Measurements from ENCODE around the gene KCNIP3.
"Not testable (repeated sequence)": the region's sequence is repeated elsewhere in the genome, so short reads cannot be mapped to it uniquely, and the experiment has no call there.

GRCh38 chr2:95429748-95430467, 132.8 kb downstream of the KCNIP3 start:
- not testable (repeated sequence) for TF ChIP-seq FOXM1 (IDR thresholded peaks at IDR 0.05; ENCODE audit: borderline replicate concordance); ARNT (IDR thresholded peaks at IDR 0.05); SP1 (IDR thresholded peaks at IDR 0.05); LEF1 (IDR thresholded peaks at IDR 0.05; ENCODE audit: borderline replicate concordance); BHLHE40 (IDR thresholded peaks at IDR 0.05; ENCODE audit: borderline replicate concordance); ZNF384 (IDR thresholded peaks at IDR 0.05)
